ENCODE data around the gene FGFBP3.

DNA sequence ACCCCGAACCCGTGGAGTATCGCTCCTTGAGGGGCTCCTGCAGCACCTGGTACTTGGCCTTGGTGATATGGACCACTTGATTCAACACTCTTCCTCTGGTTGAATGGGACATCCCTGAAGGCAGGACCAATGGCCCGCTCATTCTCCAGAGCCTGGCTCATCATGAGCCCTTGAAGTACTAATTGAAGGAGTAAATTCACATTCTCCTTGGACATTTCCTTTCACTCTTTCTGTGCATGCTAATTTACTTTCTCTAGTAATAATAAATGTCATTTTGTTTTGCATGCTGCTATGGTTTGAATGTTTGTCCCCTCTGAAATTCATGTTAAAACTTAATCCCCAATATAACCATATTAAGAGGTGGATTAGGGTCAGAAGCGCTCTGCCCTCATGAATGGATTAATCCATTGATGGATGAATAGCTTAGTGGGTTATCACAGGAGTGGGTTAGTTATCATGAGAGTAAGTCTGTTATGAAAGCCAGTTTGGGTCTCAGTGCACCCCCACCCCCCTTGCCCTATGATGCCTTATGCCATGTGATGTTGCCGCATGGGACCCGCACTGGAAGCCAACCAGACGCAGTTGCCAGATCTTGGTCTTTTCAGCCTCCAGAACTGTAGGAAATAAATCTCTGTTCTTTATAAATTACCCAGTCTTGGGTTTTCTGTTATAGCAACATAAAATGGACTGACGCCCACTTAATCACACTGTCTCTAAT lies 23.8 kb downstream of the FGFBP3 start:
- no peak for TF ChIP-seq EP300 (IDR thresholded peaks at IDR 0.05)
- TF ChIP-seq, protein P1, sequence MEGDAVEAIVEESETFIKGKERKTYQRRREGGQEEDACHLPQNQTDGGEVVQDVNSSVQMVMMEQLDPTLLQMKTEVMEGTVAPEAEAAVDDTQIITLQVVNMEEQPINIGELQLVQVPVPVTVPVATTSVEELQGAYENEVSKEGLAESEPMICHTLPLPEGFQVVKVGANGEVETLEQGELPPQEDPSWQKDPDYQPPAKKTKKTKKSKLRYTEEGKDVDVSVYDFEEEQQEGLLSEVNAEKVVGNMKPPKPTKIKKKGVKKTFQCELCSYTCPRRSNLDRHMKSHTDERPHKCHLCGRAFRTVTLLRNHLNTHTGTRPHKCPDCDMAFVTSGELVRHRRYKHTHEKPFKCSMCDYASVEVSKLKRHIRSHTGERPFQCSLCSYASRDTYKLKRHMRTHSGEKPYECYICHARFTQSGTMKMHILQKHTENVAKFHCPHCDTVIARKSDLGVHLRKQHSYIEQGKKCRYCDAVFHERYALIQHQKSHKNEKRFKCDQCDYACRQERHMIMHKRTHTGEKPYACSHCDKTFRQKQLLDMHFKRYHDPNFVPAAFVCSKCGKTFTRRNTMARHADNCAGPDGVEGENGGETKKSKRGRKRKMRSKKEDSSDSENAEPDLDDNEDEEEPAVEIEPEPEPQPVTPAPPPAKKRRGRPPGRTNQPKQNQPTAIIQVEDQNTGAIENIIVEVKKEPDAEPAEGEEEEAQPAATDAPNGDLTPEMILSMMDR (IDR thresholded peaks at IDR 0.05), result no peak
